ENCODE results near the gene ZMYND12.

ZMYND12 gene

GRCh38 chr1:42385283-42385682, 70.5 kb downstream of the ZMYND12 start:
- no peak for DNase-seq

GRCh38 chr1:42381280-42381673, 74.5 kb downstream of the ZMYND12 start:
- no peak for DNase-seq

DNA sequence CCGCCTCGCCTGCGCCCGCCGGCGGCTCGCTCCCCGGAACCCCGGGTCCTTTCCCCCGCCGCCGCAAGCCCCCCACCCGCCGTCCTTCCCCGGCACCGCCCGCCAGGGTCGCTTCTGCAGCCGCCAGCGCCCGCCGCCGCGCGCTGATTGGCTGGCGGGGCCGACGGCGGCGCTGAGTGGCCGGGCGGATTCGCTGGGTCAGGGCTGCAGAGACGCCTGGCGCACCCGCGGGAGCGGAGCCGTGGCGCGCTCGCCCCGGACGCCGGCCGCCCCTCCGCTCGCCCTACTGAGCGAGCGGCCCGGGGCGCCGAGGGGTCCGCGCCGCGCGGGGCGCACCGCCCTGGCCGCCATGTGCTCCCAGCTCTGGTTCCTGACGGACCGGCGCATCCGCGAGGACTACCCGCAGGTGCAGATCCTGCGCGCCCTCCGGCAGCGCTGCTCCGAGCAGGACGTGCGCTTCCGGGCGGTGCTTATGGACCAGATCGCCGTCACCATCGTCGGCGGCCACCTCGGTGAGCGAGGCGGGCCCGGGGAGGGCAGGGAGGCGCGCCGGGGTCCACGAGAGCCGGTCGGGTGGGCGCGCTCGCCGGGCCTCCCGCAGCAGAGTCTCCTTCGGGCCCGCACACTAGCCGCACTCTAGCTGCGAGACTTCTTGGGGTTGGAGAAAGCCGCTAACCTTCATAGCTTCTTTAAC, 75.1 kb downstream of the ZMYND12 start, which contains the start of gene RIMKLA:
Gene RIMKLA, plus strand, starts transcription at position 207 of the 694 bp plus-strand sequence. Its CDS starts 143 bp downstream, at position 350.
- DNase-seq = peak; percentile 56

Measured in left hindlimb (tissue), 1 donor.